ENCODE results near the gene MN1. TPM values are rescaled to one million over a fixed set of nuclear protein-coding genes. Genes with fewer than 3 reads are reported as not detected.

MN1 gene
- total and polyA plus RNA-seq, 2 of the 8 experiments (the other 6 are each of a cell fraction or from before 2014, with no cell fraction given), result 3.1 to 4.9 TPM

GRCh38 chr22:27799015-27799826, 2.3 kb downstream of the MN1 start (continued):
- no peak for TF ChIP-seq CTCF (IDR thresholded peaks at IDR 0.05; ENCODE audit: control extremely low read depth in 1 of 3, insufficient read depth in 1 of 3, low read depth in 1 of 3, low read length in 3 of 3)
- no peak for TF ChIP-seq PHF8 (conservative IDR thresholded peaks at IDR 0.05; ENCODE audit: low read depth, low read length)
- TF ChIP-seq E2F6 (IDR thresholded peaks at IDR 0.05), result peak; percentile 92
- TF ChIP-seq CBX8 (IDR thresholded peaks at IDR 0.05; ENCODE audit: borderline replicate concordance, low read depth, low read length), result no peak
- TF ChIP-seq ASH2L (IDR thresholded peaks at IDR 0.05; ENCODE audit: low read length), result no peak
- TF ChIP-seq ATF2 (IDR thresholded peaks at IDR 0.05; ENCODE audit: low read length), result no peak
- TF ChIP-seq SIN3A (conservative IDR thresholded peaks at IDR 0.05 in 1 of 2, IDR thresholded peaks at IDR 0.05 in 1 of 2; ENCODE audit: low read depth in 1 of 2, low read length in 2 of 2), result no peak
- TF ChIP-seq KDM4A (IDR thresholded peaks at IDR 0.05; ENCODE audit: low read depth, low read length, severe bottlenecking), result no peak
- no peak for TF ChIP-seq TCF12 (IDR thresholded peaks at IDR 0.05; ENCODE audit: low read depth, low read length)
- no peak for TF ChIP-seq JUND (IDR thresholded peaks at IDR 0.05; ENCODE audit: low read length)
